ENCODE data around the gene PTPN18. TPM values are rescaled to one million over a fixed set of nuclear protein-coding genes. Genes with fewer than 3 reads are reported as not detected.

The PTPN18 gene
- total and polyA plus RNA-seq, 8 donors = 37.0 to 177 (median 55.5) TPM

DNA sequence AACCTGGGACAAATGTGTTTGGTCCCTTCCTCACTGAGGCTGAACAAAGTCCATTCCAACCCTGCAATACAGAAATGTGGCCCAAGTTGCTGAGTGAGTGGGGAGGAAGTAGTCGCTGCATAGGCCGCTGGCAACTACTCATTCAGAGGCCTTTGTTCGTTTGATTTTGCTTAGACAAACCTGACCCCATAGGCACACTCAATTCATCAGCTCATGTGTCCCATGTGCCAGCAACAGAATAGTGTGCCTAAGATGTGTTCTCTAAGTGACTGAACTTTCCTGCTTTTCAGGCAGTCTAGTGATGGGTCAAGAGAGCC lies 23.0 kb downstream of the PTPN18 start:
- no peak overlapping the region for H3K4me3 ChIP-seq
- peaks cover 0 to 39% (median 20%) of the 10 kb centered on the region in 4 donors for H3K4me1 ChIP-seq
- no peaks in the 10 kb centered on the region for H3K9me3 ChIP-seq
- no peak for DNase-seq
- intact Hi-C loops (cut with DNase I; ENCODE audit: low total_unique reads) = no loop called here
- TF ChIP-seq CTCF (IDR thresholded peaks at IDR 0.05) (no peak), POLR2A (IDR thresholded peaks at IDR 0.05) (no peak), EP300 (IDR thresholded peaks at IDR 0.05) (no peak), POLR2AphosphoS5 (IDR thresholded peaks at IDR 0.05) (no peak)
- H3K27me3 ChIP-seq = no peaks in the 10 kb centered on the region
- H3K36me3 ChIP-seq = peaks cover 0 to 25% (median 17%) of the 10 kb centered on the region in 4 donors
- 80 to 89% (median 86%) methylated on average over 3 of the region's 3 CpGs for WGBS, 5 donors
- no peak overlapping the region for H3K27ac ChIP-seq

DNA sequence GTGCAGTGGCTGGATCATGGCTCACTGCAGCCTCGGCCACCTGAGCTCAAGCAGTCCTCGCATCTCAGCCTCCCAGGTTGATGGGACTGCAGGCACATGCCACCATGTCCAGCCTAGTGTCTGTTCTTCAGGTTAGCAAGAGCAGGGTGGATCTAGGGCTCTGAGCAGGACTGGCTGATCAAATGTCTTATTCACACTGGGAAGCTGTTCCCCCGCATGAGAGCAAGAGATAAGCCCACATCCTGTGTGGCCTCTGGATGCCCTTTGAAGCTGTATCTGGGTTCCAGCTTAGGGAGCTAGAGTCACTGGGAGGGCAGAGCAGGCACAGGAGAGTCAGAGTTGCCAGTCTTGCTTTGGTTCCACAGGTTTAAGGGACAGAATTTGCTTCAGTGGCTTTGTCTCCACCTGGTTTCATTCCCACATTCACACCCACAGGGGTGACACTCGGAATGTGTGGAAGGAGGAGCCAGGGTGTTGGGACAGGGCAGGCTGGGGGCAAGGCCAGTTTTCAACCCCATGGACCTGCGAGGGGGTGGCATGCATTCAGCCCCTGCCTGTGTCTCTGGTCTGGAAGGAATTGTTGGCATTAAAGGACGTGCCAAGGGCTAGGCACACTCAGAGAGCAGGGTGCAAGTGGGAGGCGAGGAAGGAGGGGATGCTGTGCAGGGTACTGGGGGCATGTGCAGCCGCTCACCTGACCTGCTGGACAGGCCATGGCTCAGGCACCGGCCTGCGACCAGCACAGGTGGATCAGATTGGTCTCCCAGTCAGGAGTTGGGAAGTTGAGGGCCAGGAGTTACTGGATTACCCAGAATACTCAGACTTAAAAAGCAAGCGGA lies 24.5 kb downstream of the PTPN18 start:
- peaks cover 0 to 24% (median 7%) of the 10 kb centered on the region in 4 donors for H3K4me1 ChIP-seq
- no peaks in the 10 kb centered on the region for H3K27me3 ChIP-seq
- H3K4me3 ChIP-seq = no peak overlapping the region
- TF ChIP-seq EP300 (IDR thresholded peaks at IDR 0.05) = no peak
- no peak for TF ChIP-seq POLR2A (IDR thresholded peaks at IDR 0.05)
- 84 to 91% (median 89%) methylated on average over 11 of the region's 11 CpGs for WGBS, 5 donors
- H3K36me3 ChIP-seq = peaks cover 0 to 21% (median 12%) of the 10 kb centered on the region in 4 donors
- intact Hi-C loops (cut with DNase I; ENCODE audit: low total_unique reads) = no loop called here
- no peaks in the 10 kb centered on the region for H3K9me3 ChIP-seq
- no peak for DNase-seq
- no peak overlapping the region for H3K27ac ChIP-seq

DNA sequence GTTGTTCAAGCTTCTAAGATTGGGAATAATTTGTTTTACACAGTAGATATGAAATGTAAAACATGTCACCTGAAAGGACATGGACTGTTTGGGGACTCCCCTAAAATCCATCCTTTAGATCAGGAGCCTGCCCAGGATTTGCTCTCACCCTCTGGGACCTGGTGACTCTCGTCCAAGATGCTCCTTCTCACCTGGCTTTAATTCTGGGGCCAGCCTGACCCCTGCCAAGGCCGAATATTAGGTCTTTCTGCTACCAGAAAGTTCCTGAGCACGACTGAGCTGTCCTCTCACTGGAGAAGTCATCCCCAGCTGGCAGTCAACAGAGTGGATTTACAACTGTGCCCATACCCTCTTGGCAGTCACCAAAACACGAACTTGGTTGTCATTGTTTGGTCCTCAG lies 25.3 kb downstream of the PTPN18 start:
- Histone ChIP-seq H3K4me1 (peaks cover 0 to 24% (median 10%) of the 10 kb centered on the region in 4 donors), H3K27ac (no peak overlapping the region), H3K36me3 (peaks cover 0 to 13% (median 4%) of the 10 kb centered on the region in 4 donors), H3K9me3 (no peaks in the 10 kb centered on the region), H3K27me3 (no peaks in the 10 kb centered on the region), H3K4me3 (no peak overlapping the region)
- intact Hi-C loops (cut with DNase I; ENCODE audit: low total_unique reads) = no loop called here
- 86 to 96% (median 89%) methylated on average over 4 of the region's 4 CpGs for WGBS, 5 donors
- no peak for DNase-seq
- TF ChIP-seq EP300 (IDR thresholded peaks at IDR 0.05) = no peak

DNA sequence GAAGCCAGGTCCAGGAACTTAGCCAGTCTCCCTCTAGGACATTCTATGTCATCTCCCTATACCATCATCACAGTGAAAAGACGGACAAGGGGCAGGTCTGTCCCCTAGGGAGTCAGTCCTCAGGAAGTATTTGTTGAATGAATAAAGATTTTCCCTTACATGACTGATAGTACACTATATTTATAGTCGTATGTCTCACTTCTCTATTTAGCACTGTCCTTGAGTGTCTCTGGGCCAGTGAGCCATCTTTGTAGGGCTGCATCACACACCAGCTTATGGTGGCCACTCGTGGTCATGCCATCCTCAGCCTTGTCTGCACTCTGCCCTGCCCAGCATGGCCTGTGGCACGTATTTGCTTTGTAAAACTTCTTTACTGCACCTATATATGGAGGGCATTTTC lies 25.8 kb downstream of the PTPN18 start:
- 86 to 95% (median 91%) methylated on average over 4 of the region's 4 CpGs for WGBS, 5 donors
- Histone ChIP-seq H3K36me3 (peaks cover 0 to 10% (median 1%) of the 10 kb centered on the region in 4 donors), H3K4me3 (no peak overlapping the region), H3K4me1 (peaks cover 0 to 22% (median 12%) of the 10 kb centered on the region in 4 donors), H3K9me3 (no peaks in the 10 kb centered on the region), H3K27me3 (no peaks in the 10 kb centered on the region), H3K27ac (no peak overlapping the region)
- TF ChIP-seq POLR2AphosphoS5 (IDR thresholded peaks at IDR 0.05) = no peak
- no peak for TF ChIP-seq EP300 (IDR thresholded peaks at IDR 0.05)
- TF ChIP-seq CTCF (IDR thresholded peaks at IDR 0.05) = no peak
- TF ChIP-seq POLR2A (IDR thresholded peaks at IDR 0.05) = no peak
- intact Hi-C loops (cut with DNase I; ENCODE audit: low total_unique reads) = no loop called here
- DNase-seq = no peak

GRCh38 chr2:130382313-130382917 lies 26.6 kb downstream of the PTPN18 start:
- TF ChIP-seq CTCF (IDR thresholded peaks at IDR 0.05) = no peak
- no peak for TF ChIP-seq POLR2A (IDR thresholded peaks at IDR 0.05)
- TF ChIP-seq EP300 (IDR thresholded peaks at IDR 0.05) = no peak
- TF ChIP-seq POLR2AphosphoS5 (IDR thresholded peaks at IDR 0.05) = no peak
- Histone ChIP-seq H3K27ac (no peak overlapping the region), H3K27me3 (no peaks in the 10 kb centered on the region), H3K36me3 (peaks cover 0 to 8% (median 0%) of the 10 kb centered on the region in 4 donors), H3K4me3 (no peak overlapping the region), H3K9me3 (no peaks in the 10 kb centered on the region), H3K4me1 (peaks cover 0 to 27% (median 16%) of the 10 kb centered on the region in 4 donors)
- WGBS, 5 donors = 92 to 98% (median 97%) methylated on average over 6 to 8 of the region's 8 CpGs
- no peak for DNase-seq
- intact Hi-C loops (cut with DNase I; ENCODE audit: low total_unique reads) = no loop called here

All from stomach (tissue), 9 donors.